Urothelium cell line (cell line): ENCODE data around the gene MRM2.

ENCODE experiments used
- DNase-seq: peaks from one replicate; pipeline ENCODE4 v3.0.0; 2011; ENCODE audit warnings: low spot score, mixed read lengths
- FAIRE-seq: peaks from 2 replicates; lab custom pipeline; 2011; peaks lifted over from hg19 to GRCh38; lab: Jason Lieb, UNC

The MRM2 gene

DNA sequence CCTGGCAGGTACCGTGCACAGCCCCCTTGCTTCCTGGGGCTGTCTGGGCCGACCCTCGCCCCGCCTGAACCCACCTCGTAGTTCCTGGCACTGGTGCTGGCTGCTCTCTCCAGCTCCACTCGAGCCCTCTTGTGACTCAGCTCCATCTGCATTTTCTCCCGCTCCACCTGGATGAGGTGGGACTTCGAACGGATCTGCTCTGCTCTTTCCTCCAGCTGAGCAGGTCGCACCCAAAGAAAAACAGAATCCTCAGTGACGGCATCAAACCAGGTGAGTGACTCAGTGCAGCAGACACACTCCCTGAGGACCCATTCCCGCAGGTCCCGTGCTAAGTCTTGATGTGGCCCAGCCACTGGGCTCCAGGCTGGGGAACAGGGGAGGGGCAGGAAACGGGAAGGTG lies 16.7 kb downstream of the MRM2 start:
- no peak for DNase-seq
- FAIRE-seq: peak; percentile 90

DNA sequence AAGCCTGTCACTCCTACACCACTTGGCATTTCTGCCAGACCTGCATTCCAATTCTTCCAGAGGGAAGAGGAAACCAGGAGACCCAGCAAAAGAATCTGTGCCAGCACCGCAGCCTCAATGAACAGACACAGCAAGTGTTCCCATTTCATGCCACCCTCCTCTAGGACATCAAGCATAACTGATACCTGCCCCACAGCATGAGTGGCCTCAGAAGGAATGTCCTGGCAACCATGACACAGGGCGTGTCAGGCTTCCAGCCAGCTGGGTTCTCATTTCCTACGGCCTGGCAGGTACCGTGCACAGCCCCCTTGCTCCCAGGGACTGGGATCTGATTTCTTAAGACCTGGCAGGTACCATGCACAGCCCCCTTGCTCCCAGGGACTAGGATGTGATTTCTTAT lies 17.1 kb downstream of the MRM2 start:
- no peak for DNase-seq
- FAIRE-seq: peak; percentile 93

DNA sequence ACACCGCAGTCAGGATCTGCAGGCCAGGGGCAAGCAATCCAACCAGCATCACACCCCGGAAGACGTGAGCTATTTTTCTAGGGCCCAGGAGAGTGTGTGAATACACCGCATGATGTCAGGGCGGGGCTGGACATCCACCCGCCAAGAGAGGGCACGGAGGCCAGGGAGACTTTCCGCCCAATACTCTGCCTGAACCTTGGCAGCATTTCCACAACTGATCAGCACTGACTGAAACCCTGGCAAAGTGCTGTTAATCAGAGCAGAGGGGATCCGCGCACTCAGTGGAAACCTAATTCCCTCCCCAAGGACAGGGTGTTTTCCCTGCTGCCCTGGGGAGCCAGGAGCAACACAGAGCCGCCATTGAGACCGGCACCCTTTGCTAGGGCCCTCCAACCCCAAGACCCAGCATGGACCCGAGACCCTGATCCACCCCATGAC lies 17.5 kb downstream of the MRM2 start:
- DNase-seq: no peak
- FAIRE-seq: no peak

DNA sequence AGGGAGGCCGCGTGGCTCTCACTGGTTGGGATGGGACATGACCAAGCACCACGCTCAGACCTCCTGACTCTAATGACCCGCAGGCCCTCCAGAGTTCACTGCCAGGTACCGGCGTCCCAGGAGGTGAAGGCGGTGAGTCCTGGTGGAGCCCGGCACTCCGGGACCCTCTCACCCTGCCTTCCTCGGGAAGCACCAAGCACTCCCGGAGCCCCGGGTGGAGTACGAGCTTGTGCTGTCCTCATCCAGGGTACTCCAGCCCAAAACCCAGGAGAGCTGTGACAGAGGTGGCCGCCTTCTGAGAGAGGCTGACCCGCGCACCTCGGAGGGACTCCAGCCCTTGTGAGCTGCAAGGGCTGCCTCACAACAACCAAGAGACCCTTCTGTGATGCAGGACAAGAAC lies 18.7 kb downstream of the MRM2 start:
- DNase-seq (no peak), FAIRE-seq (peak; percentile 9)

DNA sequence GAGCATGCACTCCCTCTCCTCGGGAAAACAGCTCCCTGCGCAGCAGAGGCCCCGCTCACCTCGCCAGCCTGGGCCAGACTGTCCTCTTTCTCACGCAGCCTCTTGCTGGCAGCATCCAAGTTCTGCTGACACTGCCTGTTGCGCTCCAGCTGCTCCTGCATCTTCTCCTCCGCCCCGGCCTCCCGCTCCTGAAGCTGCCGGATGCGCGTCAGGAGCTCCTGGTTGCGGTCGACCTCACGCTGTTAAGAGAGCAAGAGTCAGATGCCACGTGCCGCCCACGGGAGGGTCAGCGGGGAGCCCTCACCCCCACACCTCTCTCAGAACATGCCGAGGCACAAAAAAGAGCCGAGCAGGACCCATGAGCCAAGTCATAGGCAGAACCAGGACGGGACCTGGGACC lies 19.5 kb downstream of the MRM2 start:
- DNase-seq (no peak), FAIRE-seq (peak; percentile 74)

DNA sequence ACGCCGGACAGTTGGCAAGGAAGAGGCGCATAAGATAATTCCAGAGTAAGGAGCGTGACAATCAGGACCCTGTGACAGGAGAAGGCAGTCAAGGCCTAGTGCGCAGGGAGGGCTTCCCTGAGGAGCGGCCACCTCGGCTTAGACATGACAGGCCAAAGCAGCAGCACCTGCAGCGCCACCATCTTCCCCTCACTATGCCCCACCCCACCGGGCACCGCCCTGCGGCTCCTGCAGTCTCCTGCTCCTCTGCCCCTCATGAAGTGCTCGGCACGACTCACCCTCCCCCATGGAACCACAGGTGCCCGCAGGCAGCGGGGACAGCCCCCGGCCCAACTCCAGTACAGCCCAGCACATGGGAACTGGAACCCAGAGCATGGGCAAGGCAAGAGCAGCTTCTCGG lies 21.1 kb downstream of the MRM2 start:
- FAIRE-seq (no peak), DNase-seq (no peak)

DNA sequence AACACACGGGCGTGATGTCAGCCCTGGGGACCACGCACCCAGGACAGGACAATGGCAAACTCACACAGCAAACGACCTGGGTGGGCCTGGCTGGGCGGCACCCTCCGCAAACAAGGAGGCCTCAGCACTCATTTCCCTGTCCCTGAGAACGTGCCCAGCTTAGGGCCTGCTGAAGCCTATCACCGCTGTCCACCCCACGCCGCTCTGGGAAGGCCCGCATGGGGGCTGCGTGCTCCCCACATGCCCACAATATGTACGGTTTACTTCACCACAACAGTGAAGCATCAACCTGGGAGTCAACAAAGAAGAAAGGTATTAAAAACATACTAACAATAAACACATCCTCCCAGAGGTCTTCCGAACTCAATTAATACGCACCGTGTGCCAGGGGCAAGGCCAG lies 21.5 kb downstream of the MRM2 start:
- no peak for DNase-seq
- FAIRE-seq: peak; percentile 42

DNA sequence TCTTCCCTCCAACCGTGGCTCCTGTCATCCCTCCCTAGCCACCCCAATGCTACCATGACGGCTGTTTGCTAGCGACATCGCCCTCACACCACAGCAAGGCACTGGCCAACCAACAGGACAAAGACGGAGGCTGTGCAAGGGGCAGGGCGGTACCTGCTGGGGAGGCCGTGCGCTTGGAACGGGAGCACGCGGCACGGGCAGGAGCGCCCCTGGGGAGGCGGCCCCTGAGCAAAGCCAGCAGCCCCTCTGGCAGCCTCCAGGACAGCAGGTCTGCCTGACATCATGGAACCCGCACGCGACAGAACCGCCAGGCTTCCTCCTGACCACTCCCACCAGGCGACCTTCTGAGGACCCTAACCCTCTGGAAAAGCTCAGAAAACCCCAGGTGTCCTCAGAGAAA lies 22.0 kb downstream of the MRM2 start:
- FAIRE-seq (peak; percentile 59), DNase-seq (no peak)

DNA sequence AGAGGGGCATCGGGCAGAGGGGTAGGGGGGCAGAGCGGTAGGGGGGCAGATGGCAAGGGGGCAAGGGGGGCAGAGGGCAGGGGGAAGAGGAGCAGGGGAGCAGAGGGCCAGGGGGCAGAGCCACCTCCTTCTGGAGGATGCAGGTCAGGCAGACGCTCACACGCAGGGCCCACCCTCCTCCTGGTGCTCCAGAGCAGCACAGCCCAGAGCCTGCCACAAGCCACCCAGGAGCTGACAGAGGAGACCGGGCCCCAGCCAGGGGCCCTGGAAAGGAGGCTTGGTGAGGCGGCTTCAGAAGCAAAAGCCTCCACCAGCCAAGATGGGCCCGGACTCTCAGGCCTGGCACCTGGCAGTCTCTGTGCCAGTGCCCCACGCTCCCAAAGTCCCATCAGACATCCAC lies 22.4 kb downstream of the MRM2 start:
- DNase-seq: no peak
- FAIRE-seq: no peak

DNA sequence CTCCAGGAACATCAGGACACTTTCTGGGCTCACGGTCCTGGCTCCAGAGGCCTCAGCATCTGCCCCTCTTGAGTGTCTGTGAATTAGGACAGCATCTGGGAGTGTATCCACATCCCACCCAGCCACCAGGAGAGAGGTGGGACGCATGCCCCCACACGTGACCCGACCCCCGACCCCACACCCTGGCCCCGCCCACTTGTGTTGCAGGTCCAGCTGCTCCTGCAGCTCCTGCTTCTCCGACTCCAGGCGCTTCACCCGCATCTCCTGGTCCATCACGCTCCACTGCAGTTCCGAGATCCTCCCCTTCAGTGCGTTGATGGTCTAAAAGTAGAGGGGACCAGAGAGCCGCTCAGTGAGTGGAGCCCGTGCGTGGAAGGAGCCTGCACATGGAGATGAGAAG lies 22.9 kb downstream of the MRM2 start:
- DNase-seq: no peak

DNA sequence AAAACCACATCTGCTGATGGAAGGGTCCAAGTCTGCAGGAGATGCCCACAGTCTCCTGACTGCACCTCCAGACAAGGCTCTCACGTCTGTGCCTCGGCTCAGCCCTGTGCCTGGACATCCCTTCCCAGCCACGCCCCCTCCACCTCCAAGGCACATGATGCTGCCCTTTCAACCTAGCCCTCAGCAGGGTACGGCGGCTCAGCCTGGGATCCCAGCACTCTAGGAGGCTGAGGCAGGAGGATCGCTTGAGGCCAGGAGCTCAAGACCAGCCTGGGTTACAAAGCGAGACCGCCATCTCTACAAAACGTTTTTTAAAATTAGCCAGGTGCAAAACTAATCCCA lies 23.6 kb downstream of the MRM2 start:
- FAIRE-seq (no peak), DNase-seq (no peak)

More for the DNA sequence above, 22.9 kb downstream of the MRM2 start:
- FAIRE-seq: peak; percentile 85

DNA sequence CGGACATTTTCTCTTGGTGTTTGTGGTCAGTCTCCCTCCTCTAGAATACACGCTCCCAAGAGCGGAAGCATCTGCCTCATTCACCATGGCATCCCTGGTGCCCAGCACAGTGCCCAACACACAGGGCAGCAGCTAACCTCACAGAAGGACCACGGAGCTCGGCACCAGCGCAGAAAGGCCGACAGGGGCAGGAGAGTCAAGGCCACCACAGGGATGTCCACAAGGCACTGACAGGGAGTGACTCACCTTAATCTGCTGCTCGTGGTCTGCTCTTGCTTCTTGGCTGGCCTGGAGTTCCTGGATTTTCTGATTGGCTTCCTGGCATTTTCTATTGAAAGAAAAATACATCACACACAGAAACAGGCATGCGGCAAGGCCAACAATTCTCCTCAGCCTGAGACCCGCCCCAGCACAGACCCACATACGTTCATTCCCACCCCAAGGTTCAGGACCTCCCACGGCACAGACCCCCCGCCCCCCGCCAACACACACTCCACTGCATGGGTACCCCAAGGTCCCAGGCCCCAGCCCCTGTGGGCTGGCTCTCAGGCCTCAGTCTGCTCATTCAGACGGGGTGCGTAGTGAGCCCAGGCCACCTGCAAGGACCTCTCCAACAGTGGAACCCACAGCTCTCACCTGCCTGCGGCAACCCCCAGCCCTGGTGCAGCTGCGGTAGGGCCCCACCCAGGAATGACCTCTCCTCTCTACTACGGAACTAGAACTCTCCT lies 24.1 kb downstream of the MRM2 start:
- no peak for DNase-seq
- no peak for FAIRE-seq

DNA sequence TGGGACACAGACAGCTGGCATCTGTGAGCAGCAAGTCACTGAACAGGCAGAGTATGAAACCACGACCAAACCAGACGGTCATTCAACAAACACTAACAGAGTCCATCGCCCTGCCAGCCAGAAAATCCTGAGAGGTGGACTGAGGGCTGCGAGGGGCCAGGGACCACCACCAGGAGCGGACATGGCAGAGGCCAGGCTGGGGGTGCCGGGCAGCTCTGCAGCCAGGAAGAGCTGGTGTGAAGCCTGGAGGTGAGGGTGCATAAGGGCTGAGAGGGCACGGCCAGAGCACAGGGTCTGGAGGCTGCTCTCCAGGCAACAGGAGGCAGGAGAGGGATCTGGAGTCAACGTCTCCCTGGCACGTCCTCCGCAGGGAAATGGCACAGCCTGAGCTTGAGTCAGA lies 24.8 kb downstream of the MRM2 start:
- DNase-seq: no peak
- FAIRE-seq: peak; percentile 50

DNA sequence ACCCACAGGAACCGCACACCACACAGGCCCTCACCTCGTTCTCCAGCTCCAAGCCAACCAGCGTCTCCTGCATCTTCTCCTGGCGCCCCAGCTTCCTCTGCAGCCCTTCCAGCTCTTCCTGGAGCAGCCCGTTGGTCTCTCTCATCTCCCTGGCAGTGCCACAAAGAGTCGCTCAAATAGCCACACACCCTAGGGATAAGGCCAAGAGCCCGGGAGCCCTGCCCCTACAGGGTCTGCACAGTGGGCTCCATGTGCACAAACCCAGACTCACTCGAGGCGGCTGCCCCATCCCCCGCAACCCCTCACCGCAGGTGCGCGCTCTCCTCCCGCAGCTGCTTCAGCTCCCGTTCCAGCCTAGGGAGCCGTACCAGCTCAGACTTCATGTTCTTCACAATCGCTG lies 26.2 kb downstream of the MRM2 start:
- DNase-seq (no peak), FAIRE-seq (no peak)

DNA sequence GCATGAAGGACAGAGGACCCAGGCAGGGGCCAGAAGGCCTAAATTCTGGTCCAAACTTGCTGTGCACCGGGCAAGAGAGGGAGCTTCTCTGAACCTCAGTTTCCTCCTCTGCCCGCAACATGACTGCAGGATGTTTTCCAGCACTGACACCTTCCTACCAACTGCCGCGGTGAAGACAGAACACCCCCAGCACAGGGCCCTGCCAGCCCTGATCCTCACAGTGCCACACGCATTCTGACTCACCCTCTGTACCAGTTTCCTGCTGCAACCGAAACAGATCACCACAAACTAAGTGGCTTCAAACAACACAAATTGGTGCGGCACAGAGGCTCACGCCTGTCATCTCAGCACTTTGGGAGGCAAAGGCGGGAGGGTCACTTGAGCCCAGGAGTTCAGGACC lies 27.4 kb downstream of the MRM2 start:
- DNase-seq: no peak
- FAIRE-seq: peak; percentile 94

DNA sequence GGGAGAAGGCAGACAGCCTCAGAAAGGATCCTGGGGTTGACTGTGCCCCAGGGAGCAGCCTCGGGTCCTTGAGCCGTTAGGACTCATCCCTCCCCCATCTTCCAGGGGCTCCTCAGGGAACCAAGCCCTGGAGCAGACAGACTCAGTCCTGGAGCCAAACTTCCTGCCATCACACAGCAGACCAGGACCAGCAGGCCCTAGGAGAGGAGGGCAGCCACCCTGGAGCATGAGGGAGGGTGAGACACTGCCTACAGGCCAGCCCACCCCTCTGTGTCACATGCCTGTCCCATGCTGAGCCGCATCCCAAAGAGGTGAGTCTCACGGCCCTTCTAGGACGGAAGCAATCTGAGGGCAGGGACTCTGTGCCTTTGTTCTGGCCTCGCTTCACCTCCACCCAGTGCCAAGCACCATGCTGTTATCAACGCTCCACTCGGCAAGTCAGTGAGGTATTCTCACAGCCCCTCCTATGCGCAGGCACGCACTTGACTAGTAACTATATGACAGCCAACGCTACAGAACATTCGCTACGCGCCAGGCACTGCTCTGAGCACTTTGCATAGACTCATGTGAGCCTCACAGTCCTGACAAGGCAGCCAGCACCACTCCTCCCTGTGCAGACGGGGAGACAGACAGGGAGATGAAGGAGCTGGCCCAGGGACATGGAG lies 28.3 kb downstream of the MRM2 start:
- no peak for DNase-seq
- peak; percentile 96 for FAIRE-seq

DNA sequence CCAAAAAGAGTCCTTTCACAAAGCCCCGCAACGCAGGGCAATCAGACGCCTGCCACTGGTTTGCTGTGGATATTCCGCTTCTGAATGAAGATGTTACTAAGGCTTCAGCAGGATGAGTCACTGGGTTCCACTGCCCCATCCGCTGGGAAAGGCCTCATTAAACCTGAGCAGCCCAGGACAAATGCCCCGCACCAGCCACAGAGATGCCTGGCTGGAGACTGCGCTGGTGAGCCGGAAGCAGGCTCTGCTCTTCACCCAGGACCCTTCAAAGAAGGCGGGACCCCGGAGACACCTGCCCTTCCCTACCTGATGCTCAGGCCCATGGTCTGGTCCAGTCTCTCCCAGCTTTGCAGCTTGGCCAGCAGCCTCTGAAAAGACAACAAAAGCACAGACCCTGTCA lies 29.1 kb downstream of the MRM2 start:
- DNase-seq (no peak), FAIRE-seq (no peak)

DNA sequence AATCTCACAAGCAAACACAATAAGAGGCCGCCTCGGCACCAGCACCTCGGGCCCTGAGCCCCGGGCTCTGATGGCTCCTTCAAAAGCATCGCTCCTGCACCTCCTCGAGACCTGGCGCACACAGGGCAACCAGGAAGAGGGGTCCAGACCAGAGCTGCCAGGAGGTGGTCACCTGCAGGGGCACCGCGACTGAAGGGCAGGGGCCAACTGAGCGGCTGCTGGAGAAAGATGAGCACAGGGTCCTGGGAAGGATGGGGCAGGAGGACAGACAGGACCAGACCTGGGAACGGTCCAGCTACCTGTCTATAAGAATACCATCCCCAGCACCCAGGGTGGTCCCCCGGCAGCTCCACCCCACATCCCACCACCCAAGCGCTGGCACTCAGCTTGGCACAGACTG lies 30.1 kb downstream of the MRM2 start:
- FAIRE-seq (peak; percentile 9), DNase-seq (no peak)

DNA sequence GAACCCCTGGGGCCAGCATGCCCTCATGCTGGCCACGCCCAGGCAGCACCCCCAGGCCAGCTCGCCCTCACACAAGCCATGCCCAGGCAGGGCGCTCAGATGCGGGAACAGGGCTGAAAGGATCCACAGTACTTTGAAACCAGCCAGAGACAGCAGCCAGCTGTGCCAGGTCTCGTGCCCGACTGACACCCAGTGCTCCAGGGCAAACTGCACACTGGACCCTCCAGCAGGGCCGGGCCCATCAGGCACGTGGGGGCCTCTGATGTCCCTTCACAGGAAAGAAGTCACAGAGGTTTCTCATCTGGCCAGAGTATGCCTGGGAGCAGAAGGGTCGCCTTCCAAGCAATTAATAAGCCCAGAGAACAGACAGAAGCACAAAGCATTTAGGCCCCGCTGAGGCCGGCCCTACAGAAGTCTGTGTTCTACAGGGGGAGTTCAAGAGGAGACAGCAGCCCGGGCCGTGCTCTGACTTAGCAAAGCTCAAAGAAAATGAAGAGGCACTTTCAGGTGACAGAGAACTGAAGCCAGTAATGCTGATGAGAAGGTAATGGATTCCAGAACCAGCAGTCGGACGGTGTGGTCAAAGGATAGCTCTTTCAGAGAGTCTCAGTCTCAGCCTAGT lies 30.6 kb downstream of the MRM2 start:
- peak; percentile 32 for FAIRE-seq
- DNase-seq: no peak

DNA sequence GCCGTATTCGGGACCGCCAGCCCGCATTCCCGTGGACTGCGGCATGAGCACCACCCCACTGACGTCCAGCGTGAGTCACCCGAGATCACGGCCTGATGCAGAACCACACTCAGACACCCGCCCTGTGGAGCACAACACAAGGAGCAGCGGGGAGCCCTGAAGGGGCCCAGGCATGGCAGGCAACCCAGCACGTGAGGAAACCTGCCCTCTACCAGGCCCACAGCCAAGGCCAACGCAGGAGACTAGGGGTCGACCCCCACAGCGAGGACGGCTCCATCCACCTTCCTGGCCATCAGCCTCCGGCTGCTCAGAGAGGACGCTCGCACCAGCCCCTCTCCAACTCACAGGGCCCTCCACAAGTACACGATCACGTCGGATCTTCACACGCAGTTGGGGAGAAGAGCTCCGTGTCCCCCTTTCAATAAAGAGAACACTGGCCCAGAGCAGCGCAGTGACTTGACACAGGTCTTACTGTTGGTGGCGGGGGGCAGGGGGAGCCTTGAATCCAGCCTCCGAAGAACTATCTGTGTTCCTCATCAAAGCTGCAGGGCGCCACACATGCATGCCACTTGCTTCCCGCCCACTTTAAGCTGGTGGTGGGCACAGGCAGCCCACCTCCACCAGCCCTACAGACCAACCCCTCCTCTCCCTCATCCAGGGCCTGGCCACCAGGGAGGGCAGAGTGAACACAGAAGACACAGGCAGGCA lies 31.3 kb downstream of the MRM2 start:
- DNase-seq (no peak), FAIRE-seq (peak; percentile 63)

DNA sequence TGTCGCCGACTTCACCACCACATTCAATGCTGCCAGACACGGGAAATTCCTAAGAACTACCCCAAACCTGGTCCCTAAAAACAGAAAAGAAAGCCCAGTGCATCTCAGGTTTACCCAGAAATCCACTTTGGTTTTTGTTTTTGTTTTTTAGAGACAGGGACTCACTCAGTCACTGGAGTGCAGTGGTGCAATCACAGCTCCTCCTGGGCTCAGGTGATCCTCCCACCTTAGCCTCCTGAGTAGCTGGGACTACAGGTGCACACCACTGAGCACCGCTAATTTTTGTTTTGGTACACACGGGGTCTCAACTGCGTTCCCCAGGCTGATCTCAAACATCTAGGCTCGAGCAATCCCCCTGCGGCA lies 32.1 kb downstream of the MRM2 start:
- DNase-seq: no peak
- no peak for FAIRE-seq
